Trophoblast cell (in vitro differentiated cells and primary cell): Measurements from ENCODE around the gene APMAP.

ENCODE experiments used
- DNase-seq, 2 donors: peaks; one replicate each; pipeline ENCODE4 v3.0.0-alpha.2; 2016
- H2AFZ ChIP-seq: 2 replicates; pipeline ENCODE4 v1.6.1; 2013; ENCODE audit warnings: low read length, moderate library complexity, mild to moderate bottlenecking; ENCODE audit not compliant: insufficient read depth, poor library complexity
- H2AK5ac ChIP-seq: 2 replicates; pipeline ENCODE4 v1.6.1; 2013; ENCODE audit warnings: mild to moderate bottlenecking, low read length
- H2BK120ac ChIP-seq: 2 replicates; pipeline ENCODE4 v1.6.1; 2013; ENCODE audit warnings: low read length, mild to moderate bottlenecking, moderate library complexity; ENCODE audit not compliant: insufficient read depth, poor library complexity
- H2BK12ac ChIP-seq: 2 replicates; pipeline ENCODE4 v1.6.1; 2013; ENCODE audit warnings: mild to moderate bottlenecking, low read length, moderate library complexity
- H2BK5ac ChIP-seq: 2 replicates; pipeline ENCODE4 v1.6.1; 2013; ENCODE audit warnings: low read length, low read depth, moderate library complexity, mild to moderate bottlenecking; ENCODE audit not compliant: poor library complexity
- H3K14ac ChIP-seq: 2 replicates; pipeline ENCODE4 v1.6.1; 2013; ENCODE audit warnings: mild to moderate bottlenecking, low read length
- H3K18ac ChIP-seq: 2 replicates; pipeline ENCODE4 v1.6.1; 2013; ENCODE audit warnings: mild to moderate bottlenecking, low read length
- H3K23ac ChIP-seq: 2 replicates; pipeline ENCODE4 v1.6.1; 2013; ENCODE audit warnings: low read length
- H3K27ac ChIP-seq: 2 replicates; pipeline ENCODE4 v1.5.1; 2013; ENCODE audit warnings: low read depth, mild to moderate bottlenecking, inconsistent platforms, low read length, moderate library complexity
- H3K27me3 ChIP-seq: 2 replicates; pipeline ENCODE4 v1.6.1; 2013; ENCODE audit warnings: inconsistent platforms, mild to moderate bottlenecking, low read length, moderate library complexity; ENCODE audit not compliant: insufficient read depth
- H3K36me3 ChIP-seq, 2 experiments: 1 replicate in 1 of 2; 2 replicates in 1 of 2; pipeline ENCODE4 v1.6.1; 2013; ENCODE audit warnings: low read length in 2 of 2, mild to moderate bottlenecking in 2 of 2, moderate library complexity in 1 of 2; ENCODE audit not compliant: insufficient read depth in 2 of 2, control insufficient read depth in 1 of 2
- H3K4ac ChIP-seq: 2 replicates; pipeline ENCODE4 v1.6.1; 2013; ENCODE audit warnings: low read depth, mild to moderate bottlenecking, low read length, moderate library complexity
- H3K4me1 ChIP-seq, 2 experiments: 1 replicate in 1 of 2; 2 replicates in 1 of 2; pipeline ENCODE4 v1.6.1; 2013; ENCODE audit warnings: low read length in 2 of 2, mild to moderate bottlenecking in 2 of 2, moderate library complexity in 1 of 2; ENCODE audit not compliant: insufficient read depth in 2 of 2, control insufficient read depth in 1 of 2
- H3K4me2 ChIP-seq: 2 replicates; pipeline ENCODE4 v1.6.1; 2013; ENCODE audit warnings: inconsistent platforms, mild to moderate bottlenecking, low read length, moderate library complexity
- H3K4me3 ChIP-seq: 2 replicates; pipeline ENCODE4 v1.5.1; 2013; ENCODE audit warnings: mild to moderate bottlenecking, low read depth, low read length, inconsistent platforms
- H3K79me1 ChIP-seq: one replicate; pipeline ENCODE4 v1.6.1; 2013; ENCODE audit warnings: low read length
- H3K79me2 ChIP-seq: 2 replicates; pipeline ENCODE4 v1.6.1; 2013; ENCODE audit warnings: low read length, mild to moderate bottlenecking; ENCODE audit not compliant: control insufficient read depth, insufficient read depth, poor library complexity
- H3K9ac ChIP-seq: 2 replicates; pipeline ENCODE4 v1.6.1; 2013; ENCODE audit warnings: mild to moderate bottlenecking, low read length
- H3K9me3 ChIP-seq: 2 replicates; pipeline ENCODE4 v1.6.1; 2013; ENCODE audit warnings: low read depth, mild to moderate bottlenecking, control low read depth, inconsistent platforms, low read length; ENCODE audit not compliant: insufficient read depth
- H4K12ac ChIP-seq: 2 replicates; pipeline ENCODE4 v1.6.1; 2013; ENCODE audit warnings: low read depth, mild to moderate bottlenecking, low read length, moderate library complexity
- H4K8ac ChIP-seq: 2 replicates; pipeline ENCODE4 v1.6.1; 2013; ENCODE audit warnings: low read depth, mild to moderate bottlenecking, low read length, moderate library complexity
- H4K91ac ChIP-seq: one replicate; pipeline ENCODE4 v1.6.1; 2013; ENCODE audit warnings: low read depth, mild to moderate bottlenecking, low read length, moderate library complexity
- WGBS: extraction: QIAGEN DNeasy Blood & Tissue Kit; methylation state at CpG from one replicate; pipeline ENCODE4 v1.1.7; 2013; ENCODE audit warnings: missing lambda C conversion rate; ENCODE audit not compliant: insufficient read length, insufficient coverage; ENCODE audit errors: extremely low coverage; 5-methylcytosine and 5-hydroxymethylcytosine counted together

APMAP gene

GRCh38 chr20:24917056-24917455 lies 75.5 kb downstream of the APMAP start:
- Histone ChIP-seq H2BK120ac (no peak overlapping the region), H3K79me1 (peaks cover 3% of the 10 kb centered on the region), H3K4me1 (peaks cover 8 to 13% of the 10 kb centered on the region in 2 experiments), H4K91ac (no peak overlapping the region), H4K8ac (no peak overlapping the region), H3K79me2 (no peaks in the 10 kb centered on the region), H3K18ac (no peak overlapping the region), H3K9me3 (peaks cover 3% of the 10 kb centered on the region), H2AK5ac (no peak overlapping the region), H2AFZ (no peak overlapping the region), H3K23ac (no peak overlapping the region), H3K4me3 (no peak overlapping the region), H2BK12ac (no peak overlapping the region), H3K36me3 (no peaks in the 10 kb centered on the region), H3K27me3 (no peaks in the 10 kb centered on the region), H4K12ac (no peak overlapping the region), H2BK5ac (no peak overlapping the region), H3K4me2 (no peak overlapping the region), H3K27ac (no peak overlapping the region), H3K9ac (no peak overlapping the region), H3K14ac (no peak overlapping the region), H3K4ac (no peak overlapping the region)
- no CpG with 5 or more reads among the region's 7 CpGs for WGBS
- no peak for DNase-seq

- H2BK12ac ChIP-seq = no peak overlapping the region
- H3K23ac ChIP-seq = no peak overlapping the region
- no peaks in the 10 kb centered on the region for H3K36me3 ChIP-seq
- DNase-seq = no peak
- H3K4me3 ChIP-seq = no peak overlapping the region
- H3K79me1 ChIP-seq = peaks cover 3% of the 10 kb centered on the region
- H3K4me1 ChIP-seq = peaks cover 8 to 13% of the 10 kb centered on the region in 2 experiments
- no peak overlapping the region for H2BK120ac ChIP-seq
- H3K4me2 ChIP-seq = no peak overlapping the region
- no peak overlapping the region for H2BK5ac ChIP-seq
- H4K91ac ChIP-seq = no peak overlapping the region
- no peak overlapping the region for H3K4ac ChIP-seq
- H3K79me2 ChIP-seq = no peaks in the 10 kb centered on the region
- H2AFZ ChIP-seq = no peak overlapping the region
- no peak overlapping the region for H3K18ac ChIP-seq
- no peak overlapping the region for H4K12ac ChIP-seq
- H3K27ac ChIP-seq = no peak overlapping the region
- H3K9ac ChIP-seq = no peak overlapping the region
- H3K9me3 ChIP-seq = peaks cover 3% of the 10 kb centered on the region
- no peak overlapping the region for H4K8ac ChIP-seq
- WGBS = no CpG with 5 or more reads among the region's 1 CpG
- H3K14ac ChIP-seq = no peak overlapping the region
- no peak overlapping the region for H2AK5ac ChIP-seq
- no peaks in the 10 kb centered on the region for H3K27me3 ChIP-seq
Measured at GRCh38 chr20:24916412-24916811, 76.1 kb downstream of the APMAP start.

GRCh38 chr20:24915892-24916291 lies 76.7 kb downstream of the APMAP start:
- no peak overlapping the region for H3K4me2 ChIP-seq
- no peak overlapping the region for H4K8ac ChIP-seq
- H2BK12ac ChIP-seq = no peak overlapping the region
- H2AK5ac ChIP-seq = no peak overlapping the region
- no peak overlapping the region for H3K14ac ChIP-seq
- no CpG with 5 or more reads among the region's 7 CpGs for WGBS
- H3K27me3 ChIP-seq = no peaks in the 10 kb centered on the region
- H3K4ac ChIP-seq = no peak overlapping the region
- no peak overlapping the region for H3K18ac ChIP-seq
- H2AFZ ChIP-seq = no peak overlapping the region
- no peaks in the 10 kb centered on the region for H3K79me2 ChIP-seq
- no peak overlapping the region for H3K4me3 ChIP-seq
- no peak for DNase-seq
- H3K23ac ChIP-seq = no peak overlapping the region
- no peak overlapping the region for H2BK5ac ChIP-seq
- no peak overlapping the region for H4K91ac ChIP-seq
- peaks cover 8 to 13% of the 10 kb centered on the region in 2 experiments for H3K4me1 ChIP-seq
- peaks cover 3% of the 10 kb centered on the region for H3K79me1 ChIP-seq
- no peak overlapping the region for H4K12ac ChIP-seq
- H2BK120ac ChIP-seq = no peak overlapping the region
- no peaks in the 10 kb centered on the region for H3K36me3 ChIP-seq
- H3K27ac ChIP-seq = no peak overlapping the region
- peaks cover 3% of the 10 kb centered on the region for H3K9me3 ChIP-seq
- H3K9ac ChIP-seq = no peak overlapping the region

GRCh38 chr20:24915440-24915839 lies 77.1 kb downstream of the APMAP start:
- Histone ChIP-seq H3K9ac (no peak overlapping the region), H3K18ac (no peak overlapping the region), H3K79me2 (no peaks in the 10 kb centered on the region), H2BK12ac (no peak overlapping the region), H3K23ac (no peak overlapping the region), H4K8ac (no peak overlapping the region), H3K27ac (no peak overlapping the region), H3K9me3 (peaks cover 3% of the 10 kb centered on the region), H3K27me3 (no peaks in the 10 kb centered on the region), H3K4me2 (no peak overlapping the region), H2AFZ (no peak overlapping the region), H2BK5ac (no peak overlapping the region), H3K14ac (no peak overlapping the region), H2AK5ac (no peak overlapping the region), H4K91ac (no peak overlapping the region), H3K4me1 (peaks cover 5 to 11% of the 10 kb centered on the region in 2 experiments), H3K79me1 (peaks cover 3% of the 10 kb centered on the region), H4K12ac (no peak overlapping the region), H2BK120ac (no peak overlapping the region), H3K4ac (no peak overlapping the region), H3K36me3 (no peaks in the 10 kb centered on the region), H3K4me3 (no peak overlapping the region)
- DNase-seq = no peak
- no CpG with 5 or more reads among the region's 9 CpGs for WGBS
